H1 (cell line): ENCODE results near the gene CHRDL2. TPM values are rescaled to one million over a fixed set of nuclear protein-coding genes. Genes with fewer than 3 reads are reported as not detected.

Experiments used
- microRNA-seq, 2 experiments: library from miRNA; unstranded; fragments of <30 nt; microRNA quantifications; one replicate each; pipeline versions ENCODE4 to v1.2.0, GENCODE V29; 2016 to 2020; ENCODE audit warnings: borderline microRNAs expressed in 2 of 2, borderline number of aligned reads in 2 of 2, borderline replicate concordance in 1 of 2
- polyA plus RNA-seq, 7 experiments: library from polyadenylated mRNA; depleted of rRNA in 3 of 7; stranded (reverse) in 5 of 7; unstranded in 2 of 7; fragments of >200 nt in 5 of 7; fragments of 200-250 nt in 2 of 7; gene quantifications; 1 replicate in 5 of 7; 2 replicates in 1 of 7; 4 replicates in 1 of 7; pipeline versions ENCODE4 v1.2.1 to v1.2.3, GENCODE V29; 2011 to 2013; ENCODE audit warnings: missing spikeins in 2 of 7, mixed read lengths in 2 of 7
- small RNA-seq: library from polyadenylated mRNA; stranded (forward); fragments of <200 nt; extraction: miRNeasy Mini kit (QIAGEN cat#:217004); gene quantifications from one replicate; pipeline ENCODE3, GENCODE V24; 2013; ENCODE audit not compliant: insufficient read depth
- total RNA-seq: library from RNA; stranded (reverse); fragmentation: NEBNext Ultra II Directional; extraction: Animal tissue kit (Norgen Biotek cat#: 25700); gene quantifications from 2 replicates; pipeline ENCODE4 v1.2.1, GENCODE V29; 2021

The CHRDL2 gene
- total and polyA plus RNA-seq, 2 of the 8 experiments (the other 6 are each of a cell fraction or from before 2014, with no cell fraction given): 0.26 to 0.48 TPM

Small RNA genes lying within 50 kb of the gene (microRNA-seq; reads per million reads assigned to microRNA genes)
- gene MIR4696: 0 reads per million in 2 experiments

Small RNA genes lying within 50 kb of the gene (small RNA-seq; reads per million reads assigned to genes)
- gene MIR4696 (not detected), gene RANP3 (not detected), gene RN7SKP297 (not detected)

Other genes starting within 250 kb of the CHRDL2 start
- 6.4 and 7.7 TPM in 2 replicates for gene LIPT2, start 237.7 kb downstream of the CHRDL2 start, total RNA-seq
- gene LIPT2, start 237.7 kb downstream of the CHRDL2 start, polyA plus RNA-seq (2011; rRNA removed): 16.4 and 16.7 TPM in 2 replicates
- gene POLD3, start 138.8 kb downstream of the CHRDL2 start, total RNA-seq: 29.3 and 30.5 TPM in 2 replicates
- gene POLD3, start 138.8 kb downstream of the CHRDL2 start, polyA plus RNA-seq (2011; rRNA removed): 10.1 and 18.1 TPM in 2 replicates
- 12.1 and 12.5 TPM in 2 replicates for gene RNF169, start 17.4 kb upstream of the CHRDL2 start, total RNA-seq
- gene RNF169, start 17.4 kb upstream of the CHRDL2 start, polyA plus RNA-seq (2011; rRNA removed): 2.1 and 3.6 TPM in 2 replicates
- gene XRRA1, start 217.7 kb upstream of the CHRDL2 start, total RNA-seq: 3.9 and 7.1 TPM in 2 replicates
- gene XRRA1, start 217.7 kb upstream of the CHRDL2 start, polyA plus RNA-seq (2011; rRNA removed): 2.1 and 2.7 TPM in 2 replicates
- 161 and 166 TPM in 2 replicates for gene SPCS2, start 217.8 kb upstream of the CHRDL2 start, total RNA-seq
- gene SPCS2, start 217.8 kb upstream of the CHRDL2 start, polyA plus RNA-seq (2011; rRNA removed): 58.0 and 92.7 TPM in 2 replicates